Loucy (cell line): Measurements from ENCODE around the gene KLF2.

Experiments
- H2AFZ ChIP-seq: fragments of 200-600 bp; sonication (generic); 2 replicates; pipeline ENCODE4 v1.6.0; 2016; ENCODE audit warnings: antibody characterized with exemption, mild to moderate bottlenecking, low read length, moderate library complexity
- H3F3A ChIP-seq: fragments of 200-600 bp; 2 replicates; pipeline ENCODE4 v1.6.0; 2016; ENCODE audit warnings: antibody characterized with exemption, low read depth, mild to moderate bottlenecking
- H3K27me3 ChIP-seq: fragments of 200-600 bp; sonication (generic); 2 replicates; pipeline ENCODE4 v1.6.1; 2014; ENCODE audit warnings: low read length, mild to moderate bottlenecking; ENCODE audit not compliant: insufficient read depth, poor library complexity, severe bottlenecking
- H3K36me3 ChIP-seq: fragments of 200-600 bp; sonication (generic); 2 replicates; pipeline ENCODE4 v1.6.1; 2016; ENCODE audit warnings: low read length; ENCODE audit not compliant: insufficient read depth
- H3K4me1 ChIP-seq: fragments of 200-600 bp; sonication (generic); 2 replicates; pipeline ENCODE4 v1.5.1; 2014; ENCODE audit warnings: low read length, mild to moderate bottlenecking; ENCODE audit not compliant: insufficient read depth, poor library complexity, severe bottlenecking
- H3K4me2 ChIP-seq: fragments of 200-600 bp; sonication (generic); 2 replicates; pipeline ENCODE4 v1.6.0; 2014; ENCODE audit warnings: antibody characterized with exemption, low read length, low read depth, mild to moderate bottlenecking; ENCODE audit not compliant: poor library complexity, severe bottlenecking
- H3K4me3 ChIP-seq: fragments of 200-600 bp; sonication (generic); 2 replicates; pipeline ENCODE4 v1.5.1; 2014; ENCODE audit warnings: low read length, mild to moderate bottlenecking, mixed read lengths; ENCODE audit not compliant: poor library complexity, severe bottlenecking
- H3K79me2 ChIP-seq: fragments of 200-600 bp; sonication (generic); 2 replicates; pipeline ENCODE4 v1.6.1; 2014; ENCODE audit warnings: low read length; ENCODE audit not compliant: insufficient read depth
- H3K9ac ChIP-seq: fragments of 200-600 bp; sonication (generic); 2 replicates; pipeline ENCODE4 v1.6.0; 2014; ENCODE audit warnings: mild to moderate bottlenecking, low read depth, low read length, moderate library complexity; ENCODE audit not compliant: poor library complexity, severe bottlenecking
- H3K9me2 ChIP-seq: fragments of 200-600 bp; sonication (generic); replicated peaks from 2 replicates; pipeline ENCODE4 v1.6.1; 2016; ENCODE audit warnings: low read depth, low read length, mixed read lengths
- H3K9me3 ChIP-seq: fragments of 200-600 bp; sonication (generic); 2 replicates; pipeline ENCODE4 v1.6.1; 2014; ENCODE audit warnings: mild to moderate bottlenecking, antibody characterized with exemption, low read length, low read depth; ENCODE audit not compliant: insufficient read depth
- H4K20me1 ChIP-seq: fragments of 200-600 bp; sonication (generic); 2 replicates; pipeline ENCODE4 v1.6.0; 2014; ENCODE audit warnings: antibody characterized with exemption, low read length, mild to moderate bottlenecking; ENCODE audit not compliant: insufficient read depth, poor library complexity, severe bottlenecking
- CTCF ChIP-seq: fragments of 200-600 bp; sonication (generic); conservative IDR thresholded peaks from 2 replicates; pipeline ENCODE4 v1.5.1; 2014; ENCODE audit warnings: mild to moderate bottlenecking, antibody characterized with exemption, low read length
- EZH2phosphoT487 ChIP-seq: fragments of 200-600 bp; IDR thresholded peaks from 2 replicates; pipeline ENCODE4 v1.6.1; 2018; ENCODE audit warnings: antibody characterized with exemption, mild to moderate bottlenecking, moderate library complexity, borderline replicate concordance

The KLF2 gene

DNA sequence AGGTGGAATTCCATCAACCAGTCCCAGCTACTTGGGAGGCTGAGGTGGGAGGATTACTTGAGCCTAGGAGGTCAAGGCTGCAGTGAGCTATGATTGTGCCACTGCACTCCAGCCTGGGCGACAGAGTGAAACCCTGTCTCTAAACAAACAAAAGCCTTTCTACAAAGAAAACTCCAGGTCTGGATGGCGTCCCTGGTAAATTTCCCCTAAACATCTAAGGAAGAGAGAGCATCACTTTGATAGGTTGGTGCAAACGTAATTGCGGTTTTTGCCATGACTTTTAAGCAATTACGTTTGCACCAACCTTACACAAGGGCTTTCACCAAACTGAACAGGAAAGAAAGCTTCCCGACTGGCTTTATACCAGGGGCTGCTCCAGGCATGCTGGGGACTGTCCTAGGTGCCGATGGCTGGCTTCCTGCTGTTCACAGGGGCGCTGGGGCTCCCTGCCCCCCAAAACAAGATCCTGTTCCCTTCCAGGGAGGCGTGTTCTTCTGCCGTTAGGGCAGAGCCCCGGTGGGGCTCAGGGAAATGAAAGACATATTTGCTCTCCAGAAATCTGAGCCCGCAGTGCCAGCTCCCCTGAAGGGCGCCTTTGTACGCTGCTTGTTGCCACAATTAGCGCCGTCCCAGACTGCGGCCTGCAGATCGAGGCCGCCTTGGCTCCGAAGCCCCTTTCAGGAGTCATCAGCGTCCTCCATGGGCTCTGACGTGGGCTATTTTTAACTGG is 38.7 kb upstream of the KLF2 start:
- no peaks in the 10 kb centered on the region for H3K9me3 ChIP-seq
- no peaks in the 10 kb centered on the region for H3K27me3 ChIP-seq
- H4K20me1 ChIP-seq, result no peaks in the 10 kb centered on the region
- H3K9ac ChIP-seq, result no peak overlapping the region
- H3K9me2 ChIP-seq, result no peaks in the 10 kb centered on the region
- no peaks in the 10 kb centered on the region for H3K36me3 ChIP-seq
- TF ChIP-seq CTCF (no peak), EZH2phosphoT487 (no peak)
- no peak overlapping the region for H3K4me3 ChIP-seq
- no peak overlapping the region for H3K4me2 ChIP-seq
- no peaks in the 10 kb centered on the region for H3F3A ChIP-seq
- H2AFZ ChIP-seq, result peak overlapping the region; percentile 52; the same call in 1 of the 2 replicates
- peaks cover 4% of the 10 kb centered on the region for H3K4me1 ChIP-seq
- H3K79me2 ChIP-seq, result no peaks in the 10 kb centered on the region

DNA sequence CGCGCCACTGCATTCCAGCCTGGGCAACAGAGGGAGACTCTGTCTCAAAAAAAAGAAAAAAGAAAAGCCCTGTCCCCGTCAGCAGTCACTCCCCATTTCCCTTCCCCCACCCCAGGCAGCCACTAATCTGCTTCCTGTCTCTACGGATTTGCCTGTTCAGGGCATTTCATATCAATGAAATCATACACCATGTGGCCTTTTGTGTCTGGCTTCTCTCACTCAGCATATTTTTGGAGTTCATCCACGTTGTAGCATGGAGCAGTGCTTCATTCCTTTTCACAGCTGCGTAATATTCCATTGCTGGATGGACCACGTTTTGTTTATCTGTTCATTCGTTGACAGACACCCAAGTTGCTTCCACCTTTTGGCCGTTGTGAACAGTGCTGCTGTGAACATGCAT is 36.1 kb upstream of the KLF2 start:
- H3K9ac ChIP-seq, result no peak overlapping the region
- no peaks in the 10 kb centered on the region for H3K9me2 ChIP-seq
- H3K36me3 ChIP-seq, result no peaks in the 10 kb centered on the region
- no peak overlapping the region for H3K4me2 ChIP-seq
- H3K79me2 ChIP-seq, result no peaks in the 10 kb centered on the region
- no peaks in the 10 kb centered on the region for H3K9me3 ChIP-seq
- H3K4me1 ChIP-seq, result peaks cover 4% of the 10 kb centered on the region
- no peaks in the 10 kb centered on the region for H4K20me1 ChIP-seq
- H3K27me3 ChIP-seq, result no peaks in the 10 kb centered on the region
- H2AFZ ChIP-seq, result no peak overlapping the region
- no peaks in the 10 kb centered on the region for H3F3A ChIP-seq
- no peak overlapping the region for H3K4me3 ChIP-seq
- TF ChIP-seq EZH2phosphoT487 (no peak), CTCF (no peak)

- H3K36me3 ChIP-seq, result no peaks in the 10 kb centered on the region
- no peaks in the 10 kb centered on the region for H3K9me3 ChIP-seq
- H3K79me2 ChIP-seq, result no peaks in the 10 kb centered on the region
- H3K9ac ChIP-seq, result no peak overlapping the region
- no peak overlapping the region for H3K4me3 ChIP-seq
- H3K4me2 ChIP-seq, result no peak overlapping the region
- peaks cover 4% of the 10 kb centered on the region for H3K4me1 ChIP-seq
- no peaks in the 10 kb centered on the region for H3K9me2 ChIP-seq
- no peak overlapping the region for H2AFZ ChIP-seq
- no peaks in the 10 kb centered on the region for H3K27me3 ChIP-seq
- TF ChIP-seq EZH2phosphoT487 (no peak), CTCF (no peak)
- no peaks in the 10 kb centered on the region for H3F3A ChIP-seq
- H4K20me1 ChIP-seq, result no peaks in the 10 kb centered on the region
Observed at GRCh38 chr19:16289594-16289993, 35.0 kb upstream of the KLF2 start.
